ENCODE results near the gene OR8U1. TPM values are rescaled to one million over a fixed set of nuclear protein-coding genes. Genes with fewer than 3 reads are reported as not detected.

OR8U1 gene
- total RNA-seq, 4 donors from 2014 or later, result not detected

GRCh38 chr11:56410801-56411200 is 35.4 kb downstream of the OR8U1 start:
- no peak overlapping the region for H3K27ac ChIP-seq
- TF ChIP-seq CTCF (IDR thresholded peaks at IDR 0.05) (no peak), POLR2A (IDR thresholded peaks at IDR 0.05) (no peak)
- H3K9me3 ChIP-seq, result no peaks in the 10 kb centered on the region
- H3K27me3 ChIP-seq, result no peaks in the 10 kb centered on the region
- H3K4me1 ChIP-seq, result no peaks in the 10 kb centered on the region
- H3K36me3 ChIP-seq, result no peaks in the 10 kb centered on the region
- DNase-seq, result no peak
- no peak overlapping the region for H3K4me3 ChIP-seq
- intact Hi-C loops (cut with DNase I), result no loop called here

GRCh38 chr11:56412396-56412795 is 37.0 kb downstream of the OR8U1 start, which contains the start of gene OR5AL1:
TSS of gene OR5AL1 (plus strand) at chr11:56412696.
- TF ChIP-seq CTCF (IDR thresholded peaks at IDR 0.05) (no peak), POLR2A (IDR thresholded peaks at IDR 0.05) (no peak)
- DNase-seq, result no peak
- Histone ChIP-seq H3K9me3 (no peaks in the 10 kb centered on the region), H3K4me3 (no peak within 1 kb of the TSS), H3K36me3 (no peaks in the 10 kb centered on the region), H3K4me1 (no peaks in the 10 kb centered on the region), H3K27me3 (no peaks in the 10 kb centered on the region), H3K27ac (no peak within 1 kb of the TSS)
- intact Hi-C loops (cut with DNase I), result no loop called here
- 80 to 81% methylated on average over 1 of the region's 1 CpG for WGBS, 2 donors

Other genes with a start within 250 kb of the OR8U1 start
- gene OR8J3, start 235.4 kb upstream of the OR8U1 start, total RNA-seq, result not detected
- gene OR8K5, start 215.3 kb upstream of the OR8U1 start, total RNA-seq, result not detected
- not detected for gene OR5J2, start 199.0 kb upstream of the OR8U1 start, total RNA-seq
- gene OR5T2, start 141.4 kb upstream of the OR8U1 start, total RNA-seq, result not detected
- gene OR5T3, start 123.4 kb upstream of the OR8U1 start, total RNA-seq, result not detected
- gene OR5T1, start 101.5 kb upstream of the OR8U1 start, total RNA-seq, result not detected
- gene OR8H1, start 83.4 kb upstream of the OR8U1 start, total RNA-seq, result not detected
- gene OR8K3, start 60.5 kb upstream of the OR8U1 start, total RNA-seq, result not detected
- gene OR8K1, start 29.6 kb upstream of the OR8U1 start, total RNA-seq, result not detected
- not detected for gene OR8J1, start 21.3 kb upstream of the OR8U1 start, total RNA-seq
- not detected for gene OR5AL1, start 37.1 kb downstream of the OR8U1 start, total RNA-seq
- gene OR5M3, start 97.7 kb downstream of the OR8U1 start, total RNA-seq, result not detected
- not detected for gene OR5M8, start 115.7 kb downstream of the OR8U1 start, total RNA-seq
- not detected for gene OR5M11, start 167.6 kb downstream of the OR8U1 start, total RNA-seq
- gene OR5M10, start 202.1 kb downstream of the OR8U1 start, total RNA-seq, result not detected
- not detected for gene OR5M1, start 239.2 kb downstream of the OR8U1 start, total RNA-seq

All from esophagus squamous epithelium (tissue), 5 donors.